ENCODE results near the gene SPACA4. TPM values are rescaled to one million over a fixed set of nuclear protein-coding genes. Genes with fewer than 3 reads are reported as not detected.
A peak's percentile ranks its signal among the peaks of the same experiment; 100 is the strongest.
"Not testable (repeated sequence)": the region's sequence is repeated elsewhere in the genome, so short reads cannot be mapped to it uniquely, and the experiment has no call there.

SPACA4 gene
- total RNA-seq, 1 experiment from 2014 or later: not detected

DNA sequence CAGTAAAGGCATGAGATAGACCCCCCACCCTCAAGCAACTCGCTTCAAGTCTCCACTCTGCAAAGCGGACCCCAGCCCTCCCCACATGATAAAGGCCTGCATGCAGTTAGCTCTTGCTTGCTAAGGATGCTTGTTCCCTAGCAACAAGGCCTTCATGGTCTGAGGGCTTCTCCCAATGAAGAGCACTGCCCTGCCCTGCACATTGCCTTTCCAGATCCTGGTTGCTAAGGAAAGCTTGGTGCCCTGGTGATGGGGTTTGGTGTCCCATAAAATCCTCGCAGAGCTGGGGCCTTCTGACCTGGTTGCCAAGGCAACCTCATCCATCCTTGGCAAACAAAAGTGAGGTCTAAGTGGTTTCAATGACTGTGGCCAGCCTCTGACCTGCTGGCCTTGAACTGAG lies 24.7 kb downstream of the SPACA4 start:
- Histone ChIP-seq H3K23me2 (ENCODE audit: insufficient read length, low read depth, low read length, poor library complexity, severe bottlenecking) (peaks cover 23% of the 10 kb centered on the region), H4K91ac (ENCODE audit: insufficient read length, low read depth, low read length) (no peak overlapping the region), H2AK5ac (ENCODE audit: insufficient read length, low read length) (no peak overlapping the region), H4K8ac (replicated peaks; ENCODE audit: insufficient read length, low read depth, low read length) (no peak overlapping the region), H3K27me3 (ENCODE audit: insufficient read depth, low read length) (no peaks in the 10 kb centered on the region; the same call in 1 of the 2 replicates), H2BK12ac (ENCODE audit: insufficient read length, low read depth, low read length) (no peak overlapping the region), H2AFZ (ENCODE audit: low read length) (no peak overlapping the region), H3K79me2 (ENCODE audit: insufficient read depth, low read length) (no peaks in the 10 kb centered on the region), H3K14ac (ENCODE audit: insufficient read depth, low read length) (peak overlapping the region; percentile 54; the same call in 1 of the 2 replicates), H3K9me3 (ENCODE audit: control insufficient read depth, low read depth, low read length) (no peaks in the 10 kb centered on the region), H2BK120ac (ENCODE audit: low read depth, low read length, poor library complexity, severe bottlenecking) (no peak overlapping the region), H3K56ac (ENCODE audit: insufficient read length, low read depth, low read length) (no peak overlapping the region), H4K5ac (ENCODE audit: insufficient read length, low read depth, low read length) (no peak overlapping the region), H3K4ac (ENCODE audit: low read depth, low read length) (no peak overlapping the region), H2BK15ac (ENCODE audit: low read depth, low read length) (no peak overlapping the region), H4K20me1 (ENCODE audit: control insufficient read depth, insufficient read depth, insufficient read length) (no peaks in the 10 kb centered on the region), H3K23ac (ENCODE audit: insufficient read length, low read depth, low read length) (no peak overlapping the region), H3K4me2 (ENCODE audit: insufficient read depth, insufficient read length, low read length) (peak overlapping the region; percentile 58), H2BK5ac (ENCODE audit: insufficient read length, low read length) (no peak overlapping the region), H3K27ac (ENCODE audit: insufficient read length, low read depth, low read length) (peak overlapping the region; percentile 18), H3K18ac (ENCODE audit: insufficient read length, low read depth, low read length) (peak overlapping the region; percentile 62), H3K4me1 (ENCODE audit: insufficient read depth, low read length) (peaks cover 7% of the 10 kb centered on the region; the same call in 1 of the 2 replicates), H3K79me1 (ENCODE audit: insufficient read depth, low read depth, low read length, poor library complexity, severe bottlenecking) (no peaks in the 10 kb centered on the region), H3T11ph (ENCODE audit: low read length) (no peak overlapping the region), H3K9ac (ENCODE audit: extremely low read depth, insufficient read length, low read length) (no peak overlapping the region), H2BK20ac (ENCODE audit: low read depth, low read length, poor library complexity, severe bottlenecking) (no peak overlapping the region)
- H3K9me3 Mint-ChIP-seq: no peaks in the 10 kb centered on the region
- H3K4me3 Mint-ChIP-seq: peak overlapping the region in 1 of 2 experiments; percentile 82; a peak in 3 of 5 replicates
- H3K27me3 Mint-ChIP-seq (ENCODE audit: low read depth): peaks cover 4% of the 10 kb centered on the region
- H3K27ac Mint-ChIP-seq: peak overlapping the region in 2 of 3 experiments; percentile 83 to 99; a peak in 2 of 7 replicates
- H3K36me3 Mint-ChIP-seq (ENCODE audit: insufficient read depth in 1 of 3, low read depth in 3 of 3): peaks cover 5 to 24% (median 19%) of the 10 kb centered on the region in 3 experiments
- no peak for DNase-seq
- peaks cover 25 to 49% of the 10 kb centered on the region in 2 experiments for H3K4me1 Mint-ChIP-seq
- no CpG with 5 or more reads among the region's 3 CpGs for WGBS (ENCODE audit: extremely low coverage, insufficient read length, low lambda C conversion rate)
- TF ChIP-seq, protein P1, sequence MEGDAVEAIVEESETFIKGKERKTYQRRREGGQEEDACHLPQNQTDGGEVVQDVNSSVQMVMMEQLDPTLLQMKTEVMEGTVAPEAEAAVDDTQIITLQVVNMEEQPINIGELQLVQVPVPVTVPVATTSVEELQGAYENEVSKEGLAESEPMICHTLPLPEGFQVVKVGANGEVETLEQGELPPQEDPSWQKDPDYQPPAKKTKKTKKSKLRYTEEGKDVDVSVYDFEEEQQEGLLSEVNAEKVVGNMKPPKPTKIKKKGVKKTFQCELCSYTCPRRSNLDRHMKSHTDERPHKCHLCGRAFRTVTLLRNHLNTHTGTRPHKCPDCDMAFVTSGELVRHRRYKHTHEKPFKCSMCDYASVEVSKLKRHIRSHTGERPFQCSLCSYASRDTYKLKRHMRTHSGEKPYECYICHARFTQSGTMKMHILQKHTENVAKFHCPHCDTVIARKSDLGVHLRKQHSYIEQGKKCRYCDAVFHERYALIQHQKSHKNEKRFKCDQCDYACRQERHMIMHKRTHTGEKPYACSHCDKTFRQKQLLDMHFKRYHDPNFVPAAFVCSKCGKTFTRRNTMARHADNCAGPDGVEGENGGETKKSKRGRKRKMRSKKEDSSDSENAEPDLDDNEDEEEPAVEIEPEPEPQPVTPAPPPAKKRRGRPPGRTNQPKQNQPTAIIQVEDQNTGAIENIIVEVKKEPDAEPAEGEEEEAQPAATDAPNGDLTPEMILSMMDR (conservative IDR thresholded peaks at IDR 0.05): no peak

DNA sequence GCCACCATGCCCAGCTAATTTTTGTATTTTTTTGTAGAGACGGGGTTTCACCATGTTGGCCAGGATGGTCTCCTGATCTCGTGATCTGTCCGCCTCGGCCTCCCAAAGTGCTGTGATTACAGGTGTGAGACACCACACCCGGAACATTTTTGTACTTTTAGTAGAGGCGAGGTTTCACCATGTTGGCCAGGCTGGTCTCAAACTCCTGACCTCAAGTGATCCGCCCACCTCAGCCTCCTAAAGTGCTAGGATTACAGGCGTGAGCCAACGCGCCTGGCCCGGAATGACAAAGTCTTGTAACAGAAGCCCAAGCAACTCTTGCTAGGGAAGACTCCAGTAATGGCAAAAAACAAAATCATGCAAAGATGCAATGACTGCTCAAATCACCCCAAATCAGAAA lies 25.7 kb downstream of the SPACA4 start:
- not testable (repeated sequence) for H3K56ac ChIP-seq (ENCODE audit: insufficient read length, low read depth, low read length); H3K14ac ChIP-seq (ENCODE audit: insufficient read depth, low read length); H3K79me1 ChIP-seq (ENCODE audit: insufficient read depth, low read depth, low read length, poor library complexity, severe bottlenecking); H3K23ac ChIP-seq (ENCODE audit: insufficient read length, low read depth, low read length); H2BK12ac ChIP-seq (ENCODE audit: insufficient read length, low read depth, low read length); H4K8ac ChIP-seq (replicated peaks; ENCODE audit: insufficient read length, low read depth, low read length); H3T11ph ChIP-seq (ENCODE audit: low read length); H3K27me3 Mint-ChIP-seq (ENCODE audit: low read depth); H2AK5ac ChIP-seq (ENCODE audit: insufficient read length, low read length); H2BK15ac ChIP-seq (ENCODE audit: low read depth, low read length); H3K4me1 ChIP-seq (ENCODE audit: insufficient read depth, low read length); H3K9ac ChIP-seq (ENCODE audit: extremely low read depth, insufficient read length, low read length); H2BK5ac ChIP-seq (ENCODE audit: insufficient read length, low read length); H4K5ac ChIP-seq (ENCODE audit: insufficient read length, low read depth, low read length); H3K18ac ChIP-seq (ENCODE audit: insufficient read length, low read depth, low read length); DNase-seq; H4K20me1 ChIP-seq (ENCODE audit: control insufficient read depth, insufficient read depth, insufficient read length); H3K27ac ChIP-seq (ENCODE audit: insufficient read length, low read depth, low read length); H3K27ac Mint-ChIP-seq; H3K9me3 Mint-ChIP-seq; H2BK120ac ChIP-seq (ENCODE audit: low read depth, low read length, poor library complexity, severe bottlenecking); H3K4ac ChIP-seq (ENCODE audit: low read depth, low read length); H4K91ac ChIP-seq (ENCODE audit: insufficient read length, low read depth, low read length); H3K4me2 ChIP-seq (ENCODE audit: insufficient read depth, insufficient read length, low read length); H3K79me2 ChIP-seq (ENCODE audit: insufficient read depth, low read length); H2BK20ac ChIP-seq (ENCODE audit: low read depth, low read length, poor library complexity, severe bottlenecking); H3K27me3 ChIP-seq (ENCODE audit: insufficient read depth, low read length); H3K9me3 ChIP-seq (ENCODE audit: control insufficient read depth, low read depth, low read length); H2AFZ ChIP-seq (ENCODE audit: low read length)
- peaks cover 32% of the 10 kb centered on the region for H3K23me2 ChIP-seq (ENCODE audit: insufficient read length, low read depth, low read length, poor library complexity, severe bottlenecking)
- no CpG with 5 or more reads among the region's 11 CpGs for WGBS (ENCODE audit: extremely low coverage, insufficient read length, low lambda C conversion rate)
- Mint-ChIP-seq H3K4me1 (peaks cover 22 to 45% of the 10 kb centered on the region in 2 experiments), H3K36me3 (ENCODE audit: insufficient read depth in 1 of 3, low read depth in 3 of 3) (peaks cover 3 to 21% (median 13%) of the 10 kb centered on the region in 3 experiments; a peak in 6 of 7 replicates), H3K4me3 (peak overlapping the region in 1 of 2 experiments; percentile 29; a peak in 1 of 5 replicates)
